Stimulated activated CD4-positive, alpha-beta T cell treated with anti-CD3 and anti-CD28 coated beads, Interleukin-12 subunit alpha, Interleukin-12 subunit beta, amount 100 ng/mL, for 4 hours (primary cell): ENCODE results near the gene FLNB.

ENCODE experiments used
- DNase-seq: peaks from one replicate; pipeline ENCODE4 v3.0.0-alpha.2; 2020

Gene FLNB

GRCh38 chr3:58144478-58145325, 136.5 kb downstream of the FLNB start:
- DNase-seq, result no peak

GRCh38 chr3:58148049-58148448, 139.8 kb downstream of the FLNB start:
- DNase-seq, result no peak

GRCh38 chr3:58150130-58150809, 142.0 kb downstream of the FLNB start:
- no peak for DNase-seq

GRCh38 chr3:58150810-58151199, 142.6 kb downstream of the FLNB start:
- DNase-seq, result no peak

GRCh38 chr3:58151637-58152036, 143.4 kb downstream of the FLNB start:
- no peak for DNase-seq

GRCh38 chr3:58152225-58153015, 144.2 kb downstream of the FLNB start:
- DNase-seq, result no peak

GRCh38 chr3:58153371-58153770, 145.1 kb downstream of the FLNB start:
- DNase-seq, result no peak

GRCh38 chr3:58154626-58155449, 146.6 kb downstream of the FLNB start:
- no peak for DNase-seq

GRCh38 chr3:58155838-58156237, 147.6 kb downstream of the FLNB start:
- no peak for DNase-seq

GRCh38 chr3:58157700-58158099, 149.5 kb downstream of the FLNB start:
- no peak for DNase-seq

GRCh38 chr3:58158442-58159153, 150.4 kb downstream of the FLNB start:
- no peak for DNase-seq

- no peak for DNase-seq
Measured at GRCh38 chr3:58160399-58160798, 152.2 kb downstream of the FLNB start.

- DNase-seq, result no peak
Measured at GRCh38 chr3:58161435-58162398, 153.5 kb downstream of the FLNB start.

- DNase-seq, result no peak
Measured at GRCh38 chr3:58163234-58163633, 155.0 kb downstream of the FLNB start.

GRCh38 chr3:58164199-58164879, 156.1 kb downstream of the FLNB start:
- DNase-seq, result no peak

GRCh38 chr3:58164906-58165821, 156.9 kb downstream of the FLNB start:
- no peak for DNase-seq

GRCh38 chr3:58167431-58168351, 159.5 kb downstream of the FLNB start:
- DNase-seq, result peak; percentile 55

GRCh38 chr3:58168498-58168897, 160.3 kb downstream of the FLNB start:
- DNase-seq, result no peak
